GM18511 (cell line): ENCODE results near the gene SPRR5.

Experiments
- ATAC-seq: cut with Tn5 transposase; IDR thresholded peaks from one replicate; pipeline ENCODE4 v1.9.1; 2021; ENCODE audit warnings: mild to moderate bottlenecking, moderate library complexity; ENCODE audit not compliant: unreplicated experiment

SPRR5 gene

GRCh38 chr1:152981146-152981871 is 34.3 kb downstream of the SPRR5 start:
- ATAC-seq, result no peak

GRCh38 chr1:152982076-152982475 is 35.1 kb downstream of the SPRR5 start:
- ATAC-seq, result no peak

- ATAC-seq, result no peak
Measured at GRCh38 chr1:152983234-152983633, 36.2 kb downstream of the SPRR5 start.

- no peak for ATAC-seq
Measured at GRCh38 chr1:152983743-152984142, 36.7 kb downstream of the SPRR5 start, which contains the start of gene SPRR1A. TSS of gene SPRR1A (plus strand) at chr1:152984081. CDS start at chr1:152985231, 1,150 bp downstream.

GRCh38 chr1:152986578-152986977 is 39.6 kb downstream of the SPRR5 start:
- no peak for ATAC-seq

GRCh38 chr1:152993186-152993585 is 46.2 kb downstream of the SPRR5 start:
- ATAC-seq, result no peak

- no peak for ATAC-seq
Measured at GRCh38 chr1:152995842-152996241, 48.8 kb downstream of the SPRR5 start.

GRCh38 chr1:152996633-152997400 is 49.8 kb downstream of the SPRR5 start:
- ATAC-seq, result no peak

- no peak for ATAC-seq
Measured at GRCh38 chr1:152997901-152998300, 50.9 kb downstream of the SPRR5 start.

- no peak for ATAC-seq
Measured at GRCh38 chr1:152998476-152998875, 51.5 kb downstream of the SPRR5 start.
